ENCODE measurements around the gene SFXN5. TPM values are rescaled to one million over a fixed set of nuclear protein-coding genes. Genes with fewer than 3 reads are reported as not detected.
"Not testable (repeated sequence)": the region's sequence is repeated elsewhere in the genome, so short reads cannot be mapped to it uniquely, and the experiment has no call there.

Gene SFXN5
- polyA plus RNA-seq, 3 donors from 2014 or later = 2.4 to 4.5 (median 3.3) TPM

DNA sequence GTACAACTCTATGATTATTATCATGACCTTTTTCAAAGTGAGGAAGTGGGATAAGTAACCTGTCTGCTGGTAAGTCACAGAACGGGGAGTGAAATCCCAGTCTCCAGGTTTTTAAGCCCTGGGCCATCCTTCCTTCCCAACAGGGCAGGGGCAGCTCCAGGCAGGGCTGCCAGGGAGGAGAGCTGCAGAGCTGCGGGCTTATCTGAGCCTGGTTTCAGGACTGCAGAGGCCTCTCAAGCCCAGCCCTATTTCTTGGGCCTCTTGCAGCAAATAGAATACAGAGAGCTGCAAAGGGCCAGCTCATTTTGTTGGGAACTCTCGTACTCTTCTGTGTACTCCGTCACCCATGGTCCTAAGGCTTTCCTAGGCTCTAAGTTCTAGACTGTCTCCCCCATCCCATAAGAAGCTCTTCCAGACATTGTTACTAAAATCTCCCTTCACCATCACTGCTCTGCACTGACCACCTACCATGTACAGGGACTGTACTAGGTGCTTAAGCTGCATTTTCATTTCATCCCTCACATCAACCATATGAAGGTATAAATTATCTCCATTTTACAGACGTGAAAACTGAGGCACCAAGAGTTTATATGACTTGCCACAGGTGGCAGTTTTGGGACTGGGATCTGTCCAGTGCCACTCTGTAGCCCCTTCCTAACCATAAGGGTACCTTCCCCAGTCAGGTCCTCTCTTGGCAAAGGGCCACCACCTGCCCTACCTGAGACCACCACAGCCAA lies 38.1 kb upstream of the SFXN5 start:
- H3K36me3 Mint-ChIP-seq = no peaks in the 10 kb centered on the region
- peaks cover 3 to 10% (median 7%) of the 10 kb centered on the region in 3 donors for H3K27me3 Mint-ChIP-seq (ENCODE audit: low read depth in 3 of 3)
- no peak overlapping the region for H3K4me3 Mint-ChIP-seq
- DNase-seq = no peak
- H3K27ac Mint-ChIP-seq = peak overlapping the region in 2 of 6 donors; percentile 5 to 30
- H3K4me1 Mint-ChIP-seq = peaks cover 39 to 43% of the 10 kb centered on the region in 2 donors
- H3K9me3 Mint-ChIP-seq = peaks cover 0 to 1% (median 0%) of the 10 kb centered on the region in 6 donors

GRCh38 chr2:73107211-73107926 lies 35.9 kb upstream of the SFXN5 start:
- peak in 1 of 3 donors; percentile 55 for DNase-seq
- Mint-ChIP-seq H3K4me1 (peaks cover 39 to 43% of the 10 kb centered on the region in 2 donors), H3K36me3 (no peaks in the 10 kb centered on the region), H3K27me3 (ENCODE audit: low read depth in 3 of 3) (peaks cover 3 to 7% (median 6%) of the 10 kb centered on the region in 3 donors), H3K27ac (peak overlapping the region in 5 of 6 donors; percentile 22 to 94 (median 79)), H3K9me3 (peaks cover 0 to 1% (median 0%) of the 10 kb centered on the region in 6 donors), H3K4me3 (peak overlapping the region in 3 of 5 donors; percentile 11 to 76 (median 54))

GRCh38 chr2:73106791-73107190 lies 35.3 kb upstream of the SFXN5 start:
- Mint-ChIP-seq H3K27me3 (ENCODE audit: low read depth in 3 of 3) (peaks cover 2 to 9% (median 3%) of the 10 kb centered on the region in 3 donors), H3K4me3 (peak overlapping the region in 2 of 5 donors; percentile 11 to 76), H3K27ac (peak overlapping the region in 5 of 6 donors; percentile 22 to 94 (median 79)), H3K9me3 (peaks cover 0 to 1% (median 0%) of the 10 kb centered on the region in 6 donors), H3K4me1 (peaks cover 35 to 39% of the 10 kb centered on the region in 2 donors), H3K36me3 (no peaks in the 10 kb centered on the region)
- no peak for DNase-seq

DNA sequence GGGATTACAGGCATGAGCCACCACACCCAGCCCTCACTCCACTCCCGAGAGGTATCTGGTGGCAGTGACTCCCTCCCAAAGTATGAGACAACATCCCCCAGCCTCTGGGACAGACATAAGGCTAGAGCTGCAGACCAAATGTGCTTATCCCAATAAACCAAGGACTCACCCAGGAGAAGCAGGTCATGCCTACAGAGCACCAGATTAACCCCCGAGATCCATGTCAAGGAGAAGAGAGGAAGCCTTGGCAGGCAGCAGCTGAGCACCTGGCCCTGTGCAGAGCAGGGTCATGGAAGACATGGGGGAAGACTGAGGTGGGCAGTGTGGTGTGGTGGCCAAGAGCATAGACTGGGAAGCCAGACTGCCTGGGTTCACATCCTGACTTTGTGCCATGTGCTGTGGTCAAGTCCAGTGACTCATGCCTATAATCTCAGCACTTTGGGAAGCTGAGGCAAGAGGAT lies 34.0 kb upstream of the SFXN5 start:
- H3K4me3 Mint-ChIP-seq = no peak overlapping the region
- H3K27me3 Mint-ChIP-seq (ENCODE audit: low read depth in 3 of 3) = peaks cover 2 to 4% (median 2%) of the 10 kb centered on the region in 3 donors
- no peaks in the 10 kb centered on the region for H3K36me3 Mint-ChIP-seq
- peak overlapping the region in 2 of 6 donors; percentile 11 to 65 for H3K27ac Mint-ChIP-seq
- peaks cover 22 to 27% of the 10 kb centered on the region in 2 donors for H3K4me1 Mint-ChIP-seq
- DNase-seq = no peak
- peaks cover 0 to 1% (median 0%) of the 10 kb centered on the region in 6 donors for H3K9me3 Mint-ChIP-seq

DNA sequence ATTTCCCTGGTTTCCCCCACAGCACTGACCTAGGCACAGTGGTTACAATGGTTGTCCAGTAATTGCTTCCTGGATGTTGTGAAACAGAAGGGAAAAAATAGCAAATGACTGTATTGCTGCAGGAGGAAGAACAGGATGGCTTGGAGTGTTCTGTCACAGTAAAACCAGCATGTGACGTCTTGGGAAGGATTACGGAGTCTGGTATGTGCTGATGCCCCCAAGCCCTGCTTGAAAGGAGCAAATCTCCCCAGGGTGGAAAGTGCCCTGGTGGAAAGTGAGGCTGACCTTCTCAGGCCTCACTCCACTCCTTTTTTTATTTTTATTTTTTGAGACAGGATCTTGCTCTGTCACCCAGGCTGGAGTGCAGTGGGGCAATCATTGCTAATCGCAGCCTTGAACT lies 33.4 kb upstream of the SFXN5 start:
- H3K27ac Mint-ChIP-seq = peak overlapping the region in 1 of 6 donors; percentile 57
- peaks cover 0 to 1% (median 0%) of the 10 kb centered on the region in 6 donors for H3K9me3 Mint-ChIP-seq
- peaks cover 2 to 4% (median 2%) of the 10 kb centered on the region in 3 donors for H3K27me3 Mint-ChIP-seq (ENCODE audit: low read depth in 3 of 3)
- DNase-seq = no peak
- H3K4me1 Mint-ChIP-seq = peaks cover 20 to 25% of the 10 kb centered on the region in 2 donors
- H3K4me3 Mint-ChIP-seq = no peak overlapping the region
- H3K36me3 Mint-ChIP-seq = no peaks in the 10 kb centered on the region

- H3K4me1 Mint-ChIP-seq = peaks cover 15 to 18% of the 10 kb centered on the region in 2 donors
- no peak for DNase-seq
- H3K9me3 Mint-ChIP-seq = no peaks in the 10 kb centered on the region
- no peaks in the 10 kb centered on the region for H3K36me3 Mint-ChIP-seq
- peak overlapping the region in 1 of 6 donors; percentile 34 for H3K27ac Mint-ChIP-seq
- no peak overlapping the region for H3K4me3 Mint-ChIP-seq
- H3K27me3 Mint-ChIP-seq (ENCODE audit: low read depth in 3 of 3) = peaks cover 0 to 4% (median 2%) of the 10 kb centered on the region in 3 donors
Observed at GRCh38 chr2:73103018-73103542, 31.6 kb upstream of the SFXN5 start.

- no peak overlapping the region for H3K27ac Mint-ChIP-seq
- peaks cover 3 to 5% of the 10 kb centered on the region in 2 donors for H3K4me1 Mint-ChIP-seq
- no peaks in the 10 kb centered on the region for H3K36me3 Mint-ChIP-seq
- peaks cover 0 to 2% (median 2%) of the 10 kb centered on the region in 3 donors for H3K27me3 Mint-ChIP-seq (ENCODE audit: low read depth in 3 of 3)
- DNase-seq = no peak
- no peaks in the 10 kb centered on the region for H3K9me3 Mint-ChIP-seq
- no peak overlapping the region for H3K4me3 Mint-ChIP-seq
Observed at GRCh38 chr2:73101626-73102256, 30.2 kb upstream of the SFXN5 start.

DNA sequence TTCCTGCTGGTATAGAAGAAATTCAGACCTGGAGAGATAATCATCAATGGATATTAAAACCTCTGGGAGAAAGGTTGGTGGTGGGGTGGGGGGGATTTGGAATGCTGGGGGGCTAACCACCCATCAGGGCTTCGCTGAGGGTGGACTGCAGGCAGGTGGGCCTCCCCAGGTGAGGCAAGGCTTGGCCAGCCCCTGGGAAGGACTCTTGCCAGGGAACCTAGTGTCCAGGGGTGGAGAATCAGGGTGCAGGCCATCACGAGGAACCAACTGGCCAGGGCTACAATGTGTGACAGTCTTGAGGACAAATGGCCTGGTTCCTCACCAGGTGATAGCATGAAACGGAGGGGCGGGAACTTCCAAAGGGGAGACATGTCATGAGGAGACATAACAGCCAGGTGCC lies 29.4 kb upstream of the SFXN5 start:
- Mint-ChIP-seq H3K36me3 (no peaks in the 10 kb centered on the region), H3K27me3 (ENCODE audit: low read depth in 3 of 3) (peaks cover 0 to 2% (median 2%) of the 10 kb centered on the region in 3 donors), H3K4me3 (no peak overlapping the region), H3K4me1 (peaks cover 0 to 2% of the 10 kb centered on the region in 2 donors), H3K9me3 (no peaks in the 10 kb centered on the region), H3K27ac (no peak overlapping the region)
- no peak for DNase-seq

DNA sequence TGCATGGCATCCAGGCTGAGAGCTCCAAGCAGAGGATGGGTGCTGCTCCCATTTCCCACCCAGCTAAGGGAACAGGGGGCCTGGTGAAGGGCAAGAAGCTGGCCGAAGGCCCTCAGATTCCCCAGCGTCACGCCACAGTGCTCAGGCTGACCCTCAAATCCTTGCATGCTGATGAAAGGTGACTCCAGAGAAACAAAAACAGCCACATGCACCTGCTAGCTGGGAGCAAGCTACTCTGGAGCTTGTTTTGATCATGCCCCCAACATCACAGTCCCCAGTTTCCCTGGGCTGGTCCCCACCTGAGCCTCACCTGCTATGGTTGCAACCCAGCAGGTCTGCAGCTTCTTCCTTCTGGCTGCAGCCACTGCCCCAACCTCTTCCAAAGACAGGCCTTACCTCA lies 28.0 kb upstream of the SFXN5 start:
- Mint-ChIP-seq H3K27ac (no peak overlapping the region), H3K27me3 (ENCODE audit: low read depth in 3 of 3) (peaks cover 0 to 2% (median 2%) of the 10 kb centered on the region in 3 donors), H3K9me3 (no peaks in the 10 kb centered on the region), H3K4me3 (no peak overlapping the region), H3K36me3 (no peaks in the 10 kb centered on the region), H3K4me1 (no peaks in the 10 kb centered on the region)
- no peak for DNase-seq

GRCh38 chr2:73095910-73096309 lies 24.4 kb upstream of the SFXN5 start:
- Mint-ChIP-seq H3K27me3 (ENCODE audit: low read depth in 3 of 3) (peaks cover 0 to 3% (median 2%) of the 10 kb centered on the region in 3 donors), H3K4me3 (no peak overlapping the region), H3K36me3 (no peaks in the 10 kb centered on the region), H3K4me1 (no peaks in the 10 kb centered on the region), H3K27ac (no peak overlapping the region), H3K9me3 (no peaks in the 10 kb centered on the region)
- no peak for DNase-seq

DNA sequence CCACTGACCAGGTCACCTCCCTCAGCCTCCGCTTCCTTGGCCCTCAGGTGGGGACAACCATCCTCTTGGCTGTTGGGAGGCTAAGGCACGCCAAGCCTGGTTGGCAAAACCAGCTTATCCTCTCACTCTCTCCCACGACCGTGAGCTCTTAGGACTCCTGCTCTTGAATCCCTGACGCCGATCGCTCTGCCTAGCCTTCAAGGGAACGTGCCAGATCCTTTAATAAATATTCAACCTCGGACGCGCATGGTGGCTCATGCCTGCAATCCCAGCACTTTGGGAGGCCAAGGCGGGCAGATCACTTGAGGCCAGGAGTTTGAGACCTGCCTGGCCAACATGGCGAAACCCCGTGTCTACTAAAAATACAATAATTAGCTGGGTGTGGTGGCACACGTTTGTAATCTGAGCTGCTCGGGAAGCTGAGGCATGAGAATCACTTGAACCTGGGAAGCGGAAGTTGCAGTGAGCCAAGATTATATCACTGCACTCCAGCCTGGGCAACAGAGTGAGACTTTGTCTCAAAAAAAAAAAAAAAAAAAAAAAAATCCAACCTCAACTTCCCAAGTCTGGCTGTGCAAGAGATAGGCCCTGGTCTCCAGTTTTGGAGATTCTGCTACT lies 22.2 kb upstream of the SFXN5 start:
- H3K27ac Mint-ChIP-seq = peak overlapping the region in 1 of 6 donors; percentile 19
- not testable (repeated sequence) for DNase-seq; H3K27me3 Mint-ChIP-seq (ENCODE audit: low read depth in 3 of 3); H3K4me1 Mint-ChIP-seq; H3K36me3 Mint-ChIP-seq; H3K9me3 Mint-ChIP-seq
- peak overlapping the region in 1 of 5 donors; percentile 14 for H3K4me3 Mint-ChIP-seq

GRCh38 chr2:73092146-73092783 lies 20.8 kb upstream of the SFXN5 start:
- peaks cover 2 to 6% (median 2%) of the 10 kb centered on the region in 3 donors for H3K27me3 Mint-ChIP-seq (ENCODE audit: low read depth in 3 of 3)
- no peak overlapping the region for H3K4me3 Mint-ChIP-seq
- no peaks in the 10 kb centered on the region for H3K4me1 Mint-ChIP-seq
- H3K9me3 Mint-ChIP-seq = no peaks in the 10 kb centered on the region
- H3K27ac Mint-ChIP-seq = no peak overlapping the region
- no peak for DNase-seq
- H3K36me3 Mint-ChIP-seq = no peaks in the 10 kb centered on the region

GRCh38 chr2:73091696-73092095 lies 20.2 kb upstream of the SFXN5 start:
- no peaks in the 10 kb centered on the region for H3K9me3 Mint-ChIP-seq
- no peak overlapping the region for H3K4me3 Mint-ChIP-seq
- peaks cover 2 to 6% (median 2%) of the 10 kb centered on the region in 3 donors for H3K27me3 Mint-ChIP-seq (ENCODE audit: low read depth in 3 of 3)
- H3K4me1 Mint-ChIP-seq = no peaks in the 10 kb centered on the region
- no peak overlapping the region for H3K27ac Mint-ChIP-seq
- no peaks in the 10 kb centered on the region for H3K36me3 Mint-ChIP-seq
- no peak for DNase-seq
